NCI-H2227 (cell line): ENCODE measurements around the gene MISP.

ENCODE experiments used
- DNase-seq: peaks from one replicate; lab custom pipeline; 2025; ENCODE audit not compliant: unreplicated experiment; lab: John Stamatoyannopoulos, UW

MISP gene

GRCh38 chr19:795691-796581 is 45.0 kb downstream of the MISP start:
- DNase-seq = no peak

DNA sequence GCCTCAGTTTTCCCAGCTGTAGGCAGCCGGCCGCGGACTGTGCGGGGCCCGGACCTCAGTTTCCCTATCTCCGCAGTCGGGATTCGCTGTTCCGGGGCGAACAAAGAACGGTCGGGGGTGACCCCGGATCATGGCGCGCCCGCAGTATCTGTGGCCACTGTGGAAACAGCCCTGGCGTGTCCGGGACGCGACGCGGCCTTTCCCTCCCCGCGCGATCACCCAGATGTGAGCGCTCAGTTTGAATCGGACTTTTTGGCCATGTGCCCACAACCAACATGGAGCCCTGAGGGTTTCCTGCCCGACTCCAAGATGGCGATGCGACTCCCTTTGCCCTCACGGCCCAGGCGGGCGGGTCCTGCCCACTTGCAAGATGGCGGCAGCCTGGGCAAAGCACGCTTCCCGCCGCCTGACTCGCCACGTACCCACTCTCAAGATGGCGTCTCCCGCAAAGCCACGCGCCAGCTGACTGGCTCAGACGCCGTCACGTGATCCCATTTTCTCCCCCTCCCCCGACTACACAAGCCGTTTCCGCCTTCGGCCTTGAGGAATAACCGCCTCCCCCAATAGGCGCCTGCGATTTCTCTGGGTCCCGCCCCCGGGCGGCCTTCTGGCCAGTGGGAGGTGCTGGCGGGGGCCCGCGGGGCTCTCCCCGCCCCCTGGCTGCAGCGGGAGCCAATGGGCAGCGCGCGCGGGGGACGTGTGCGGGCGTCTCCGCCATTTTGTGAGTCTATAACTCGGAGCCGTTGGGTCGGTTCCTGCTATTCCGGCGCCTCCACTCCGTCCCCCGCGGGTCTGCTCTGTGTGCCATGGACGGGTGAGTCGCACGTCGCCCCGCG is 46.0 kb downstream of the MISP start, which contains the start of gene PTBP1:
Gene PTBP1 (plus strand): TSS at position 761 of the 836 bp plus-strand sequence. CDS start 46 bp downstream, at position 807.
- DNase-seq = peak; percentile 99

GRCh38 chr19:797528-798414 is 46.9 kb downstream of the MISP start:
- peak; percentile 93 for DNase-seq

- DNase-seq = no peak
These were observed 47.6 kb downstream of the MISP start for GRCh38 chr19:798415-799075.

DNA sequence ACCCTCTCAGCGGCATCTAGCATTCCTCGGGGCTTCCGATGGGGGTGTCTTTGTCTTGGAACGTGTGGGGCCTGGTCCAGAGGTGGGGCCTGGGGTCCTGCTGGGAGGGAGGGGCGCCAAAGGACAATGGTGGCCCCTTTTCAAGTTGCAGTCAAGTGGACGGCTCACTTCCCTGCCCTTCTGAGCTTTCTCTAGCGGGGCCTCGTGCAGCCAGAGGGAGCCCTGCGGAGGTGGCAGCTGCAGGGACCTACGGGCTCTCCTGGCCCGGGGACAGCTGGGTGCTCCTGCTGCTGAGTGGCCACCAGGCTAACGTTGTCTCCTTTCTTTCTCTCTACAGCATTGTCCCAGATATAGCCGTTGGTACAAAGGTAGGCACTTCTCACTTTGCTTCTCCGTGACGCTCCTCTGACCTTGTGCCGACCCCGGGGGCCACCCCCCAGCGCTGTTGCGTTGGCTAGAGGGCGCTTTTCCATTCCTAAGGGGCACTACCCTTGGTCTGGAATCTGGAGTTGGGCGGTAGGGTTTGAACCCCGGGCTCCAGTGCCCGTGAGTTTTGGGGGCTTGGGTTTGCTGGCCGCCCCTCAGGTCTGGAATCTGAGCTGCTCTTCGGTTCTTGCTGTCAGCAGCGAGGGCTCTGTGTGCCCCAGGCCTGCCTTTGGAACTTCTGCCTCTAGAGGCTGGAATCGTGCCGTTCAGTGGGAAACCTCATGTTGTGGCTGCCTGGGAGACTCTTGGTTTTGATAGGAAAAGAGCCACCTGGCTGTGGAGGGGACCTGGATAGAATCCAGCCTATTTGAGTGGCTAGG is 48.4 kb downstream of the MISP start:
- DNase-seq = peak; percentile 26

GRCh38 chr19:800360-801029 is 49.6 kb downstream of the MISP start:
- DNase-seq = no peak

GRCh38 chr19:801030-801860 is 50.3 kb downstream of the MISP start:
- no peak for DNase-seq

GRCh38 chr19:801861-802497 is 51.1 kb downstream of the MISP start:
- DNase-seq = peak; percentile 19

GRCh38 chr19:802498-803098 is 51.7 kb downstream of the MISP start:
- DNase-seq = peak; percentile 58

- DNase-seq = no peak
These were observed 52.2 kb downstream of the MISP start for GRCh38 chr19:803099-803561.

- no peak for DNase-seq
These were observed 52.9 kb downstream of the MISP start for GRCh38 chr19:803686-804418.

DNA sequence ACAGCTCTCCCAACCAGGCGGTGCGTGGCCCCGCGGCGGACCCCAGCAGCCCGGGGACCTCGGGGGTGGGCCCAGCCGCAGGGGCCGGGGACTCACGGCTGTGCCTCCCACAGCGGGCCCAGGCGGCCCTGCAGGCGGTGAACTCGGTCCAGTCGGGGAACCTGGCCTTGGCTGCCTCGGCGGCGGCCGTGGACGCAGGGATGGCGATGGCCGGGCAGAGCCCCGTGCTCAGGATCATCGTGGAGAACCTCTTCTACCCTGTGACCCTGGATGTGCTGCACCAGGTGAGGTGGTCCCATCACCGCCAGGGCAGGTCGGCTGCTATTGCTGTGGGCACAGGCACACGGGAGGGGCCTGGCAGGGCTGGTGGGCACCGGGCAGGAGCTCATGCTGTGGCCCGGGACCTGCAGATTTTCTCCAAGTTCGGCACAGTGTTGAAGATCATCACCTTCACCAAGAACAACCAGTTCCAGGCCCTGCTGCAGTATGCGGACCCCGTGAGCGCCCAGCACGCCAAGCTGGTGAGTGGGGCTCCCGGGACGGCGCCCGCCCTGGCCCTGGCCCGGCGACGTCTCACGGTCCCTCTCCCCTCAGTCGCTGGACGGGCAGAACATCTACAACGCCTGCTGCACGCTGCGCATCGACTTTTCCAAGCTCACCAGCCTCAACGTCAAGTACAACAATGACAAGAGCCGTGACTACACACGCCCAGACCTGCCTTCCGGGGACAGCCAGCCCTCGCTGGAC is 53.7 kb downstream of the MISP start:
- DNase-seq = no peak

DNA sequence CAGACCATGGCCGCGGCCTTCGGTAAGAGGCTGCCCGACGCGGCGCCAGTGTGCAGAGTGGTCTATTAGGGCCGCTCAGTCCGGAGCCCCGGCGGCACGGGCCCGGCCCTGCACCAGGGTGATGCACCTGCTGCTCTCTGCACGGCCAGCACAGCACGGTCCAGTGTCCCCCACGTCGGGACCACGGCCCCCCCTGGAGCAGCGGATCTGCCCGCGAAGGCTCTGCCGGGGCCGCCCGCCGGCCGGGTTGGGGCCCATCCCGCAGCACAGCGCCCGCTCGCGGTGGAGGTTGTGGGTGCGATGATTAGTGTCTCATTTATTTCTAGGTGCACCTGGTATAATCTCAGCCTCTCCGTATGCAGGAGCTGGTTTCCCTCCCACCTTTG is 54.2 kb downstream of the MISP start:
- DNase-seq = no peak

- no peak for DNase-seq
These were observed 55.0 kb downstream of the MISP start for GRCh38 chr19:805600-806550.
